Heart left ventricle (tissue), 16 donors: ENCODE results near the gene ZAP70. TPM values are rescaled to one million over a fixed set of nuclear protein-coding genes. Genes with fewer than 3 reads are reported as not detected.

Experiments used
- ATAC-seq, 4 donors: fragments of 200-7000 bp; cut with Tn5 transposase; one replicate each; pipeline ENCODE4 v1.9.1; 2020 to 2022; ENCODE audit warnings: moderate library complexity in 4 of 4, mild to moderate bottlenecking in 3 of 4, moderate number of reproducible peaks in 1 of 4
- DNase-seq, 5 donors: peaks; one replicate each; pipeline ENCODE4 v3.0.0-alpha.2; 2020
- H3K27ac ChIP-seq, 12 donors: fragments of 200-600 bp; sonication (generic) in 4 of 12; one replicate each; pipeline versions ENCODE4 v1.5.0 to v1.8.0; 2016 to 2022; ENCODE audit warnings: mild to moderate bottlenecking in 2 of 12
- H3K27me3 ChIP-seq, 9 donors: fragments of 200-600 bp; sonication (generic) in 2 of 9; one replicate each; pipeline versions ENCODE4 v1.5.1 to v1.8.0; 2016 to 2022; ENCODE audit warnings: mild to moderate bottlenecking in 3 of 9
- H3K36me3 ChIP-seq, 9 donors: fragments of 200-600 bp; sonication (generic) in 2 of 9; one replicate each; pipeline versions ENCODE4 v1.5.0 to v1.8.0; 2018 to 2022; ENCODE audit warnings: mild to moderate bottlenecking in 2 of 9
- H3K4me1 ChIP-seq, 12 donors: fragments of 200-600 bp; sonication (generic) in 4 of 12; one replicate each; pipeline versions ENCODE4 v1.5.0 to v1.8.0; 2016 to 2022; ENCODE audit warnings: mild to moderate bottlenecking in 3 of 12
- H3K4me3 ChIP-seq, 12 donors: fragments of 200-600 bp; sonication (generic) in 4 of 12; one replicate each; pipeline versions ENCODE4 v1.5.0 to v1.8.0; 2017 to 2022; ENCODE audit warnings: mild to moderate bottlenecking in 9 of 12, moderate library complexity in 4 of 12
- H3K9me3 ChIP-seq, 12 donors: fragments of 200-600 bp; sonication (generic) in 4 of 12; one replicate each; pipeline versions ENCODE4 v1.5.0 to v1.8.0; 2016 to 2022; ENCODE audit warnings: mild to moderate bottlenecking in 1 of 12
- CTCF ChIP-seq, 12 donors: fragments of 200-600 bp; sonication (generic) in 4 of 12; IDR thresholded peaks; one replicate each; pipeline versions ENCODE4 v1.5.0 to v1.8.0; 2018 to 2022; ENCODE audit warnings: antibody characterized with exemption in 12 of 12, mild to moderate bottlenecking in 5 of 12
- POLR2A ChIP-seq, 2 donors: fragments of 450-650 bp; IDR thresholded peaks; one replicate each; pipeline ENCODE4 v1.6.1; 2017; ENCODE audit warnings: antibody characterized with exemption in 2 of 2, mild to moderate bottlenecking in 2 of 2, moderate library complexity in 2 of 2
- WGBS, 4 donors: extraction: QIAGEN DNeasy Blood & Tissue Kit in 2 of 4; methylation state at CpG; one replicate each; pipeline versions ENCODE4 v1.1.5 to v1.1.7; 2013 to 2018; 5-methylcytosine and 5-hydroxymethylcytosine counted together
- intact Hi-C, 10 donors: fragments of 100-400 bp; cut with DNase I; formaldehyde crosslinking; loops; one replicate each; pipeline versions ENCODE4 v1.11.1 to v1.14.2; 2022
- polyA plus RNA-seq, 2 donors: library from polyadenylated mRNA; stranded (reverse); fragments of 200-250 nt; gene quantifications; one replicate each; pipeline ENCODE4 v1.2.3, GENCODE V29; 2013
- total RNA-seq, 9 donors: library from RNA; depleted of rRNA in 2 of 9; stranded (reverse); fragments of >200 nt in 2 of 9; fragmentation: NEBNext Ultra II Directional in 3 of 9; extraction: Animal tissue kit (Norgen Biotek cat#: 25700) in 3 of 9; gene quantifications; one replicate each; pipeline versions ENCODE4 v1.1.0 to v1.2.4, GENCODE V29; 2016 to 2023
- donor health status: ischemic (EF 13 %, LVEDD 7.1; RV severe dilation, severe dysfunction).
- donor health status: healthy with polysubstance abuse.
- donor health status: DM: no; HTN: yes; CAD: no.
- donor health status: DM: no; HTN: no; CAD: no.
- donor health status: ischemic (EF 25% LVEDD 6.9; RV normal size, moderate dysfunction).
- donor health status: ischemic (EF 25% LVEDD 5.7; RV mildly dilated, moderate dysfunction).
- donor health status: healthy.
- donor health status: DM: yes; HTN: yes; CAD: no.
- donor health status: ischemic (EF 35%, LVEDD 5.7; RV mildly dilated, moderate dysfunction).
- donor health status: nonischemic (EF 11% LVEDD 7.7; RV severe dilation, severe dysfunction).
- donor health status: DM: yes; HTN: yes; CAD: no.
- donor health status: PGD.
- donor health status: ischemic (EF 29% LVEDD 5.4; RV normal size, mild dysfunction).
- donor health status: nonischemic (EF 23%, LVEDD 6.1; RV moderate dilation, normal function).

Gene ZAP70
- total and polyA plus RNA-seq, 11 donors: 0.16 to 13.5 (median 0.70) TPM; not detected in 1

DNA sequence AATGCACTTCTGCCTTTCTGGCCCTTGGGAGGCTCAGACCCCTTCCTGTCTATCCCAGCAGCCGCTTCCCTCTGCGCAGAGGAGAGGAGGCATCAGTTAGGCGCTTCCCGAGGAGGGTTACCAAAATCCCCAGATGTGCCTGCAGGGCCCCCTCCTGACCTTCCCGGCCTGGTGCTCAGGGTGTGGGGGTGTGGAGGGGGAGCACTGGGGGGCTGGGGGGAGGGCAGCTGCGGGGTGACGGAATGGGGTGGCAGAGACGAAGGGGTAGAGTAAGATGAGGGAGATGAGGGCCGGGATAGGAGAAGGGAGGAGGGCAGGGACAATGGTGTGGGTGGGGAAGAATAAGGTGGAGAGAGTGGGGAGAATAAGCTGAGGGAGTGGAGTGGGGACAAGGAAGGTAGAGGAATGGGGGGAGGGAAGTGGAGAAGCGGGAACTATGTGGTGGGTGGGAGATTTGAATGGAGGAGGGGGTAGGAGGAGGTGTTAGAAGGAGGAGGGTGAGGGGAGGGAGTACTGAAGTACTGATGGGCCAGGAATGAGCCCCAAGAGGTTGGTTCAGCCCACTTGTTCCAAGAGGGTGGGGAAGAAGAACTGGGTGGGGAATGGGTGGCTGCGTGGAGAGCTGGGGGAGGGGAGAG lies 6.5 kb upstream of the ZAP70 start:
- H3K27ac ChIP-seq: no peak overlapping the region
- H3K36me3 ChIP-seq: no peaks in the 10 kb centered on the region
- H3K27me3 ChIP-seq: no peaks in the 10 kb centered on the region
- no peaks in the 10 kb centered on the region for H3K9me3 ChIP-seq
- TF ChIP-seq CTCF (IDR thresholded peaks at IDR 0.05) (no peak), POLR2A (IDR thresholded peaks at IDR 0.05) (no peak)
- DNase-seq (no peak), ATAC-seq (no peak)
- peaks cover 0 to 3% (median 0%) of the 10 kb centered on the region in 12 donors for H3K4me1 ChIP-seq
- intact Hi-C loops: loop anchor here in 4 of 10 donors (5.0 to 10.0 kb wide), 2 partner anchors 40 to 678 kb away; no protein-coding TSS in a partner anchor
- no peak overlapping the region for H3K4me3 ChIP-seq
- WGBS, 4 donors: 75 to 87% (median 78%) methylated on average over 9 to 11 of the region's 11 CpGs

GRCh38 chr2:97707362-97708047 lies 5.9 kb upstream of the ZAP70 start:
- Histone ChIP-seq H3K4me1 (peaks cover 0 to 3% (median 0%) of the 10 kb centered on the region in 12 donors), H3K27ac (no peak overlapping the region), H3K36me3 (no peaks in the 10 kb centered on the region), H3K27me3 (no peaks in the 10 kb centered on the region), H3K9me3 (no peaks in the 10 kb centered on the region), H3K4me3 (no peak overlapping the region)
- no peak for TF ChIP-seq POLR2A (IDR thresholded peaks at IDR 0.05)
- TF ChIP-seq CTCF (IDR thresholded peaks at IDR 0.05): no peak
- intact Hi-C loops: loop anchor here in 5 of 10 donors (2.0 to 10.0 kb wide), 3 partner anchors 40 to 677 kb away; no protein-coding TSS in a partner anchor
- no peak for DNase-seq
- 84 to 95% (median 91%) methylated on average over 4 to 11 of the region's 11 CpGs for WGBS, 4 donors
- no peak for ATAC-seq

DNA sequence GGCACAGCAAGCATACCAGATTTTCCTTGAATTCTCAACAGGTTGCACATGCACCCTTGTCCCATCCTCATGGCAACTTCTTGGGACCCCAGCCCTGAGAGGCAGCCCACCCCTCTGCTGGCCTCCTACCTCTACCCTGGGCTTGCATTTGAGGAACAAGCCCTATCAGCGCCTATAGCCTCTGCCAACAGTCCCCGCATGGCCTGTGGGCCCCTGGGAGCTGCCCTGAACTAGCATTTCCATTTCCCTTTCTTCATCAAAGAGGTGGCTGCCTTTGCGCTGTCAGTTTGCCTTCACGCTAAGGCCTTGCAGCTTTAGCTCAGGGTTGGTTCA lies 5.4 kb upstream of the ZAP70 start:
- Histone ChIP-seq H3K4me1 (peaks cover 0 to 6% (median 0%) of the 10 kb centered on the region in 12 donors), H3K27ac (no peak overlapping the region), H3K9me3 (no peaks in the 10 kb centered on the region), H3K27me3 (no peaks in the 10 kb centered on the region), H3K36me3 (no peaks in the 10 kb centered on the region), H3K4me3 (no peak overlapping the region)
- intact Hi-C loops: loop anchor here in 5 of 10 donors (2.0 to 10.0 kb wide), 3 partner anchors 39 to 677 kb away; no protein-coding TSS in a partner anchor
- TF ChIP-seq POLR2A (IDR thresholded peaks at IDR 0.05) (no peak), CTCF (IDR thresholded peaks at IDR 0.05) (no peak)
- DNase-seq (no peak), ATAC-seq (no peak)
- 66 to 86% (median 81%) methylated on average over 4 of the region's 4 CpGs for WGBS, 4 donors

DNA sequence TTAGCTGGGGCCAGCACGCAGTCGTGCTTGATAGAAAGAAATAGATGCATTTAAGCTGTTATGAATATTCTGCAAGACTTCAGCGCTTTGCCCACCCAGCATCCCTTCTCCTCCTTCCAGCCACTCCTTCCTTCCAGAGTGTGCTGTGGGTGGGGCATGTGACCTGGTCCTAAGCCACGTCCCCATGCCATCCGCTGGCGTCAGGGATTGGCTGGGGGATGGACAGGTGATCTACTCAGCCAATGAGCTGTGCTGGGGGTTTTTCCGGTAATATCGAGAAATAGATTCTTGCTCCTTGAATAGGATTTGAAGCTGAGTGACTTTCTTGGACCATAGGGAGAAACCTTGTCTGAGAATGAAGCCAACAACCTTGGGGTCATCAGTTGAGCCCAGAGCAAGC lies 4.8 kb upstream of the ZAP70 start:
- Histone ChIP-seq H3K27ac (no peak overlapping the region), H3K36me3 (no peaks in the 10 kb centered on the region), H3K4me1 (peaks cover 0 to 9% (median 0%) of the 10 kb centered on the region in 12 donors), H3K27me3 (no peaks in the 10 kb centered on the region), H3K9me3 (no peaks in the 10 kb centered on the region), H3K4me3 (no peak overlapping the region)
- ATAC-seq (no peak), DNase-seq (no peak)
- 91 to 94% (median 92%) methylated on average over 8 of the region's 8 CpGs for WGBS, 4 donors
- TF ChIP-seq CTCF (IDR thresholded peaks at IDR 0.05) (no peak), POLR2A (IDR thresholded peaks at IDR 0.05) (no peak)
- intact Hi-C loops: loop anchor here in 5 of 10 donors (2.0 to 10.0 kb wide), 3 partner anchors 39 to 676 kb away; no protein-coding TSS in a partner anchor
